SK-N-SH treated with all-trans-retinoic acid at 6 μM for 48 hours (cell line): Measurements from ENCODE around the gene MRPS18B.

Experiments
- ATAC-seq: fragments of 200-7000 bp; cut with Tn5 transposase; 3 replicates; pipeline ENCODE4 v1.9.1; 2020; ENCODE audit warnings: mild to moderate bottlenecking, moderate library complexity
- ARNTL ChIP-seq: fragments of 450-650 bp; formaldehyde crosslinking; IDR thresholded peaks from 2 replicates; pipeline ENCODE4 v1.5.0; 2020; ENCODE audit warnings: low read depth, mild to moderate bottlenecking, moderate library complexity, borderline replicate concordance
- BACH2 ChIP-seq: fragments of 250-450 bp; sonication (Bioruptor Pico); IDR thresholded peaks from 2 replicates; pipeline ENCODE4 v1.9.0; 2021; ENCODE audit warnings: mild to moderate bottlenecking, borderline replicate concordance
- CSDC2 ChIP-seq: fragments of 250-450 bp; sonication (Bioruptor Pico); IDR thresholded peaks from 2 replicates; pipeline ENCODE4 v1.5.0; 2020; ENCODE audit warnings: mild to moderate bottlenecking, moderate library complexity
- ESRRG ChIP-seq: fragments of 250-450 bp; sonication (Bioruptor Pico); IDR thresholded peaks from 2 replicates; pipeline ENCODE4 v1.6.1; 2021; ENCODE audit warnings: mild to moderate bottlenecking
- GLIS3 ChIP-seq: fragments of 250-450 bp; sonication (Bioruptor Pico); IDR thresholded peaks from 2 replicates; pipeline ENCODE4 v1.5.0; 2020; ENCODE audit warnings: mild to moderate bottlenecking, moderate library complexity
- ISL1 ChIP-seq: fragments of 250-450 bp; sonication (Bioruptor Pico); IDR thresholded peaks from 2 replicates; pipeline ENCODE4 v2.1.2; 2022; ENCODE audit warnings: mild to moderate bottlenecking, moderate library complexity
- OSR1 ChIP-seq: fragments of 250-450 bp; sonication (Bioruptor Pico); IDR thresholded peaks from 2 replicates; pipeline ENCODE4 v1.8.0; 2022; ENCODE audit warnings: moderate library complexity, mild to moderate bottlenecking, inconsistent platforms
- PATZ1 ChIP-seq: fragments of 250-450 bp; sonication (Bioruptor Pico); IDR thresholded peaks from 2 replicates; pipeline ENCODE4 v1.8.0; 2020; ENCODE audit warnings: mild to moderate bottlenecking, moderate library complexity, borderline replicate concordance
- POU6F1 ChIP-seq: fragments of 250-450 bp; sonication (Bioruptor Pico); IDR thresholded peaks from 2 replicates; pipeline ENCODE4 v1.8.0; 2021; ENCODE audit warnings: low read depth, mild to moderate bottlenecking, moderate library complexity, borderline replicate concordance
- PPARA ChIP-seq: fragments of 250-450 bp; sonication (Bioruptor Pico); IDR thresholded peaks from 2 replicates; pipeline ENCODE4 v1.5.0; 2020; ENCODE audit warnings: mild to moderate bottlenecking, borderline replicate concordance
- RARB ChIP-seq: fragments of 250-450 bp; sonication (Bioruptor Pico); IDR thresholded peaks from 2 replicates; pipeline ENCODE4 v1.8.0; 2021; ENCODE audit warnings: mild to moderate bottlenecking, moderate library complexity
- SNAI2 ChIP-seq: fragments of 250-450 bp; sonication (Bioruptor Pico); IDR thresholded peaks from 2 replicates; pipeline ENCODE4 v1.5.0; 2020; ENCODE audit warnings: mild to moderate bottlenecking, moderate library complexity
- TCF4 ChIP-seq: fragments of 250-450 bp; sonication (Bioruptor Pico); IDR thresholded peaks from 2 replicates; pipeline ENCODE4 v1.8.0; 2021; ENCODE audit warnings: mild to moderate bottlenecking, moderate library complexity, borderline replicate concordance
- TOX ChIP-seq: fragments of 250-450 bp; sonication (Bioruptor Pico); IDR thresholded peaks from 2 replicates; pipeline ENCODE4 v1.8.0; 2021; ENCODE audit warnings: mild to moderate bottlenecking, moderate library complexity, borderline replicate concordance
- TSHZ2 ChIP-seq: fragments of 250-450 bp; sonication (Bioruptor Pico); IDR thresholded peaks from 2 replicates; pipeline ENCODE4 v1.5.0; 2020; ENCODE audit warnings: mild to moderate bottlenecking, moderate library complexity
- ZFP3 ChIP-seq: fragments of 250-450 bp; sonication (Bioruptor Pico); IDR thresholded peaks from 2 replicates; pipeline ENCODE4 v1.5.0; 2020; ENCODE audit warnings: mild to moderate bottlenecking, moderate library complexity
- ZNF565 ChIP-seq: fragments of 450-650 bp; formaldehyde crosslinking; conservative IDR thresholded peaks from 2 replicates; pipeline ENCODE4 v1.5.0; 2020; ENCODE audit warnings: low read depth, mild to moderate bottlenecking, moderate library complexity
- ZNF70 ChIP-seq: fragments of 450-650 bp; formaldehyde crosslinking; IDR thresholded peaks from 2 replicates; pipeline ENCODE4 v1.5.0; 2020; ENCODE audit warnings: mild to moderate bottlenecking, moderate library complexity
- ZNF8 ChIP-seq: fragments of 450-650 bp; formaldehyde crosslinking; IDR thresholded peaks from 2 replicates; pipeline ENCODE4 v1.5.0; 2020; ENCODE audit warnings: mild to moderate bottlenecking, moderate library complexity
- TF ChIP-seq, protein P1 (sequence below): fragments of 250-450 bp; sonication (Bioruptor Pico); IDR thresholded peaks from 2 replicates; pipeline ENCODE4 v1.5.1; 2021; ENCODE audit warnings: mild to moderate bottlenecking, moderate library complexity
- TF ChIP-seq, protein P2 (sequence below): fragments of 250-450 bp; sonication (Bioruptor Pico); IDR thresholded peaks from 2 replicates; pipeline ENCODE4 v1.5.1; 2020; ENCODE audit warnings: low read depth, mild to moderate bottlenecking, moderate library complexity

The MRPS18B gene

GRCh38 chr6:30570263-30570662 lies 47.4 kb upstream of the MRPS18B start:
- TF ChIP-seq ISL1 (CRISPR knock-in tag) (no peak), ESRRG (no peak), TOX (CRISPR knock-in tag) (no peak), ZNF8 (CRISPR knock-in tag) (no peak), ZFP3 (CRISPR knock-in tag) (no peak), PATZ1 (no peak), SNAI2 (CRISPR knock-in tag) (no peak), CSDC2 (CRISPR knock-in tag) (no peak), TSHZ2 (CRISPR knock-in tag) (no peak)
- no peak for ATAC-seq

DNA sequence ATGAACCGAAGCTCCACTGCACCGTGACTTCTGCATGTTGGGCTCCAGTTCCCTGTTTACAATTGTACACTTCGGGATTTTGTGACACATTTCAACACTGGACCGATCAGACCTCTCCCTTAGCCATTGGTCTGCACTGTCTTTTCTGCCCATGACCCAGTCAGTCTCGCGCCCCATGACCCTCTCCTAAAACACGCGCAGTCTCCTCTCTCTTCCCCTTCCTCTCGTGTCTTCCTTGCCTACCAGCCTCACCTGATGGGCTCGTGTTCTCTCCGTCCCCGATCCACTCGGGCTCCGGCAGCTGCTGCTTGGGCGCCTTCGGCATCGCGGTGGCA lies 46.9 kb upstream of the MRPS18B start:
- peak; percentile 18 for ATAC-seq
- TF ChIP-seq TSHZ2 (CRISPR knock-in tag) (no peak), ZNF565 (no peak), ESRRG (no peak), OSR1 (CRISPR knock-in tag) (no peak), ARNTL (CRISPR knock-in tag) (no peak), PATZ1 (no peak), RARB (CRISPR knock-in tag) (no peak), ZNF8 (CRISPR knock-in tag) (no peak), ZNF70 (CRISPR knock-in tag) (no peak), SNAI2 (CRISPR knock-in tag) (no peak), PPARA (CRISPR knock-in tag) (no peak), POU6F1 (CRISPR knock-in tag) (no peak), TCF4 (CRISPR knock-in tag) (no peak), ISL1 (CRISPR knock-in tag) (no peak), GLIS3 (CRISPR knock-in tag) (no peak), TOX (CRISPR knock-in tag) (no peak), BACH2 (CRISPR knock-in tag) (no peak)
- TF ChIP-seq, protein P1, sequence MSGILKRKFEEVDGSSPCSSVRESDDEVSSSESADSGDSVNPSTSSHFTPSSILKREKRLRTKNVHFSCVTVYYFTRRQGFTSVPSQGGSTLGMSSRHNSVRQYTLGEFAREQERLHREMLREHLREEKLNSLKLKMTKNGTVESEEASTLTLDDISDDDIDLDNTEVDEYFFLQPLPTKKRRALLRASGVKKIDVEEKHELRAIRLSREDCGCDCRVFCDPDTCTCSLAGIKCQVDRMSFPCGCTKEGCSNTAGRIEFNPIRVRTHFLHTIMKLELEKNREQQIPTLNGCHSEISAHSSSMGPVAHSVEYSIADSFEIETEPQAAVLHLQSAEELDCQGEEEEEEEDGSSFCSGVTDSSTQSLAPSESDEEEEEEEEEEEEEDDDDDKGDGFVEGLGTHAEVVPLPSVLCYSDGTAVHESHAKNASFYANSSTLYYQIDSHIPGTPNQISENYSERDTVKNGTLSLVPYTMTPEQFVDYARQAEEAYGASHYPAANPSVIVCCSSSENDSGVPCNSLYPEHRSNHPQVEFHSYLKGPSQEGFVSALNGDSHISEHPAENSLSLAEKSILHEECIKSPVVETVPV (CRISPR knock-in tag): no peak
- TF ChIP-seq, protein P2, sequence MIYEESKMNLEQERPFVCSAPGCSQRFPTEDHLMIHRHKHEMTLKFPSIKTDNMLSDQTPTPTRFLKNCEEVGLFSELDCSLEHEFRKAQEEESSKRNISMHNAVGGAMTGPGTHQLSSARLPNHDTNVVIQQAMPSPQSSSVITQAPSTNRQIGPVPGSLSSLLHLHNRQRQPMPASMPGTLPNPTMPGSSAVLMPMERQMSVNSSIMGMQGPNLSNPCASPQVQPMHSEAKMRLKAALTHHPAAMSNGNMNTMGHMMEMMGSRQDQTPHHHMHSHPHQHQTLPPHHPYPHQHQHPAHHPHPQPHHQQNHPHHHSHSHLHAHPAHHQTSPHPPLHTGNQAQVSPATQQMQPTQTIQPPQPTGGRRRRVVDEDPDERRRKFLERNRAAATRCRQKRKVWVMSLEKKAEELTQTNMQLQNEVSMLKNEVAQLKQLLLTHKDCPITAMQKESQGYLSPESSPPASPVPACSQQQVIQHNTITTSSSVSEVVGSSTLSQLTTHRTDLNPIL (CRISPR knock-in tag): no peak
